Astrocyte of the spinal cord (primary cell): Measurements from ENCODE around the gene RAP1GAP2.

ENCODE experiments used
- DNase-seq: peaks from one replicate; pipeline ENCODE4 v3.0.0; 2011; ENCODE audit warnings: low read depth, low spot score
- H3K4me3 ChIP-seq: 2 replicates; pipeline ENCODE4 v1.5.1; 2011; ENCODE audit warnings: low read depth, mild to moderate bottlenecking, low read length, moderate library complexity
- CTCF ChIP-seq: IDR thresholded peaks from 2 replicates; pipeline ENCODE4 v1.5.1; 2012; ENCODE audit warnings: low read depth, mild to moderate bottlenecking, low read length, inconsistent platforms
- in situ Hi-C: cut with HindIII; loops from 2 replicates; pipeline ENCODE4 v1.10.0; 2017; ENCODE audit warnings: low sequenced_read_pairs

The RAP1GAP2 gene

DNA sequence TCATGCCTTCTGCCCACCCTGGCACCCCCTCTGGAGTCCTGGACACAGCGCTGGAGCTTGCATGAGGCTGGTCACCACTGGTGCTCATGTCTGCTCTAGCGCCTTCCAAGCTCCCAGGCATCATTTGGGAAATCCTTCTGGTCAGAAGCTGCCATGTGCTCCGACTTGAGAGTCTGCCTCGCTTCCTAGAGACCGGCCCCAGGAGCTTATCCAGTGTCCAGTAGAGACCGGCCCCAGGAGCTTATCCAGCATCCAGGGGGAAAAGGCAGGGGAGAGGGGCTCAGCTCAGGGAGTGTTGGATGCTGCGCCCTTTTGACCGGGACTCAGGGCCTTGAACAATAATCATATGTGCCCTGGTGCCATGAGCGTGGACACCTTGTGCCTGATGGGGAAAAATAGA lies 106.3 kb downstream of the RAP1GAP2 start:
- no peak for DNase-seq
- in situ Hi-C loops: no loop called here
- TF ChIP-seq CTCF: no peak

DNA sequence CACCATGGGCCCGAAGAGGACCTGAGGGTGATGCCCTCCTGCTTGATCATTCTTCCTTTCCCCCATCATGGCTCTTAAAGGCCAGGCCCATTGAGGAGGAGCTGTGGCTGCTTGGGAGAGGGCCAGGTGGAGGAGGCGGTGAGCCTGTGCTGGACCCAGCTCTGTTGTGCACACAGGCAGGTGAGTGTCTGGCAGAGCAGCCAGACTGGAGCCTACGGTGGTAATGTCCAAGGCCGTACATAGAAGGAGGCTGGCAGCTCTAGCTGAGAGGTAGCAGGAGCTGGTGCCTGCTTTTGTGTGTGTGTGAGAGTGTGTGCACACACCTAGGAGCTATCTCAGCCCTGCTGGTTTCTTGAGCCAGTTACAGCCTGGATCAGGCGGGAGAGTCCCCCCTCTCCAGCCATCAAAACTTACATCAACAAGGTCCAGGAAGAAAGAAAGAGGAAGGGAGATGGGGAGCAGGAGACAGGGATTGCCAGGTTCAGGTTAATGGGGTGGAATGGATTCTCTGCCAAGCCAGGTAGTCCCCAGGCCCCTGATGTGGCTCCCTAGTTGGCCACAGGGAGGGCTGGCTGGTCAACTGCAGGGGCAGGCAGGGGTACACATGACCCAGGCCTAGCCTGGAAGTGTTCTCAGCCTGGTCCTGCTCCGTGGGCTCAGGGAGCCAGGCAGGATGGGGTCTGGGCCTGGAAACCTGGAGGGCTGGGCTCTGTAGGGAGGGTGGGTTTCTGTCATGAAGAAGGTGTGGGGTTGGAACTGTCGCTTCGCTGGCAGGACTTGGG lies 107.1 kb downstream of the RAP1GAP2 start:
- in situ Hi-C loops: no loop called here
- no peak overlapping the region for H3K4me3 ChIP-seq
- no peak for TF ChIP-seq CTCF
- no peak for DNase-seq

More for the DNA sequence above, 106.3 kb downstream of the RAP1GAP2 start:
- H3K4me3 ChIP-seq: no peak overlapping the region

- peak; percentile 9 for DNase-seq
- TF ChIP-seq CTCF: no peak
- in situ Hi-C loops: no loop called here
- H3K4me3 ChIP-seq: no peak overlapping the region
Measured at GRCh38 chr17:2904135-2904534, 107.9 kb downstream of the RAP1GAP2 start.

GRCh38 chr17:2905269-2905668 lies 109.0 kb downstream of the RAP1GAP2 start:
- no peak overlapping the region for H3K4me3 ChIP-seq
- in situ Hi-C loops: no loop called here
- TF ChIP-seq CTCF: no peak
- no peak for DNase-seq

GRCh38 chr17:2905696-2906501 lies 109.7 kb downstream of the RAP1GAP2 start:
- TF ChIP-seq CTCF: no peak
- DNase-seq: no peak
- in situ Hi-C loops: no loop called here
- no peak overlapping the region for H3K4me3 ChIP-seq

DNA sequence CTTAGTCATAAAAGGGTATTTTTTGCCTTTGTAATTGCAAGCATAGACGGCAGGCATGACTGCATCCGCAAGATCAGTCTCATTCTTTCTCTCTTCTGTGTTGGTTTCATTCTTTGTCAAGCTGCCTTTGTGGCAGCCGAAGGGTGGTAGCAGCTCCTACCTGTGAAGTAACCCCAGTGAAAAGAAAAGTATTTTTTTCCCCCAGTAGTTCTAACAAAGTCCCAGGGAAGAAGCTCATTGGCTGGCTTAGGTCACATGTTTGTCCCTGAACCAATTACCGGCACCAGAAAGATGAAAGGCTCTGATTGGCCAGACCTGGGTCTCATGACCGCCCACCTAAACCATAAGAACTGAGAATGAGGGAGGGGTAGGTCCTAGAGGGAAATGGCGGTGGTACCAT lies 110.7 kb downstream of the RAP1GAP2 start:
- in situ Hi-C loops: no loop called here
- no peak for TF ChIP-seq CTCF
- no peak overlapping the region for H3K4me3 ChIP-seq
- no peak for DNase-seq
